GM21619 (cell line): ENCODE results near the gene CETN2.

Experiments
- ATAC-seq: cut with Tn5 transposase; IDR thresholded peaks from one replicate; pipeline ENCODE4 v1.9.1; 2021; ENCODE audit not compliant: unreplicated experiment

CETN2 gene

DNA sequence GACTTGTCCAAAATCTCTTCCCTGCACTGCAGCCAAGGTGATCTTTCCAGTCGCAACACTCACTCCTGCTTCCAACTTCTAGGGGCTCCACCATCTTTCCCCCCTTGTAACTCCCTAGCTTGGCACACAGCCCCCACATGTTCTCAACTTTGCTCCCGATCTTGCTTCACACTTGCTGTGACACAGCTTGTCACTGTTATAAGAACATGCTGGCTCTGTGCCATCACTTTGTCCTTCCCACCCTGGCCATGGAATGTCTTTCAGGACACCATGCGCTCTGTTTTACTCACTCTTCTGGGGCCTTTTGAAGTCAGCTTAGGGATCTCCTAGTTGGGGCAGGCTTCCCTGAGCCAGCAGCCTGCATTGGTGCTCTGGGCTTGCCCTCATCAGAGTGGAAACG lies 2.8 kb upstream of the CETN2 start:
- ATAC-seq: no peak

DNA sequence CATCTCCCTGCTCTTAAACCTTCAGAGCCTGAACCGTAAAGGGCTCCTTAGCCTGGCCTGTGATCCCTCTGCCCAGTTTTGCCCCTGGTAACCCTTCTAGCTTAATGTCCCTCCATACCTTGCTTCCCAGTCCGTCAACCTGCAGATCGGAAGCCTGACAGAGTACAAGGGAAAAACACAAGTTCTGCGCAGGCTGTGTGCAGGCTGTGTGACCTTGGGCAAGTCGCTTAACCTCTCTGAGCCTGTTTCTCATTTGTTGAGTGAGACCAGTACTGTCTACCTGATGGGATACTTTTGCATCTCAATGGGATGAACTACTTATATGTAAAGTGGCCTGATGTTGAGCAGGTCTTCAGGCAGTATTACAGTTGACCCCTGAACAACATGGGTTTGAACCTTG lies 2.0 kb upstream of the CETN2 start:
- ATAC-seq: no peak

DNA sequence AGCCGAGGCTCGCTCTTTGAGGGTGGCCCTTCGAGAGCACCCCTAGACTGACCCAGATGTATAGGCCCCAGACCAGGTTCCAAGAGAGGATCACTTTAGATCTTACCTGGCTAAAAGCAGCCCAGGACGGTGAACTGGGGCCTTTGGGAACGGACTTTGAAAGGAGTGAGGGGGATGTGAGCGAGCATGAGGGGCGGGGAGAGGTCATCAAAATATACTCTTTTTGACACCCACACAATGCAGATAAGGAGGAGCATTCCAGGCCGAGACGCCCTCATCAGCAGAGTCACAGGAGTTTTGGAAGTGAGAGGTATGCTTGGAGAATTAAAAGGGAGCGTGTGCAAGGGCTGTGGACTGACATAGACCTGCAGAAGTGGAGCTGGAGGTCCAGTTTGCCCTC lies 834 bp upstream of the CETN2 start:
- no peak for ATAC-seq

DNA sequence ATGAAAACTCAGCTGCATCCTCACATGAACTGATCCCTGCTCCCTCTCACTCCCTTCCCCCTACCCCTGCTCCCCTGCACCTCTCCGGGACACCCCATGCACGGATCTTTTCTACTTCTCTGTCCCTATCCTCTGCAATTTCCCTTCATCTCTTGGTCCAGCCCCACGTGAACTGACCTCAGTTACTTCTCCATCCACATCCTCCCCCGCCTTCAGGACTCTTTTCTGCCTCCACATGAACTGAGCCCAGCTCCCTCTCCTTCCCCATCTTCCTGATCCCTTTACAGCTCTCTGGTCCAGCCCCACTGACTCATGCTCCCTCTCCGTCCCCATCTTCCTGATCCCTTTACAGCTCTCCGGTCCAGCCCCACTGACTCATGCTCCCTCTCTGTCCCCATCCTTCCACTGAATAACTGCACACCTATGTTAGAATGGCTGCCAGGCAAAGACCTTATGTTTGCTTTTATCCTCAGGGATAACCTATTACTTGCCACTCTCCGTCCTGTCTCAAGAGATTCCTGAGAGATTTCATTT lies 5.6 kb downstream of the CETN2 start:
- no peak for ATAC-seq

DNA sequence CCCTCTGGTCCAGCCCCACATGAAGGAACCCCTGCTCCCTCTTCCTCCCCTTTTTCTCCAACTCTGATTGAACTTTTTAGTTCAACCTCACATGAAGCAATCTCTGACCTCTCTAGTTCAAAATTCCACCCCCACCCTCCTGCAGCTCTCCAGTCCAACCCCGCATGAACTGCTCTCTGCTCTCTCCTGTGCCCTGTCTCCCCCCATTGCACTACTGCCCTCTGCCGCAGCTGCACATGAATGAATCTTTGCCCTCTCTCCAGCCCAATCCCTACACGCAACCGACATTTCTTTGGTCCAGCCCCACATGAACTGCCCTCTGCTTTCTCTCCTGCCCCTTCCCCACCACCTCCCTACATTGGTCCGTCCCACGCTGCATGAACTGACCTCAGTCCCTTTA lies 6.9 kb downstream of the CETN2 start:
- ATAC-seq: no peak

DNA sequence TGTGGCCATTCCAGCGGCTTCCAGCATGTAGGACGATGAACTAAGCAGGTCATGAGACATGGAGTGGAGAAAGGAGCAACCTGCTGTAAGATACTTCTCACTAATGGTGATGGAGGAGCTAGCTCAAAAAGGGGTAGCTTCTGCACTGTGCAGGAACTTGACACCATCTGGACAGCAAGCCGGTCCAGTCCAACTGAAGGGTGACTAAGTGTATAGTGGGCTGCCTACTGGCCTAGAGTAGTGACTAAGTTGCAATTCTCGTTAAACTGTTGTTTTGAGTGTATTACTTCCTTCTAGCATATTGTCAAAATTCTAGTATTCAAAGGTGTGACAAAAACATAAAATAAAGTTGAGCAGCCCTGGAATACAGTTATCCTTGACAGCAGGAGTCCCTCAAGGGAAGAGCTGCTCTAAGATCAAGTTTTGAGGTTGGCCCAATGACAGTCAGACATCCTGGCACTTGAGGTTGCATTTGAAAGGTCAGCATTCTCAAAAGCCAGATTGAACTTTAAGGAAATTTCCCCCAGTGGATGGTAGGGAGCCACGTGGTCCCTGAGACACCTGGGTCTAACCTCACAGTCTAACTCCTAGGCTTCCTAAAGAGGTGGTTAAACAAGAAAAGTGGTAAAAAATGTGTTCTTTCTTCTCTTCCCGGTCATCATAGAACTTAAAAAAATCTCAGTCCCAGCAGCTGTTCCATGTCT lies 8.0 kb downstream of the CETN2 start:
- ATAC-seq: no peak

DNA sequence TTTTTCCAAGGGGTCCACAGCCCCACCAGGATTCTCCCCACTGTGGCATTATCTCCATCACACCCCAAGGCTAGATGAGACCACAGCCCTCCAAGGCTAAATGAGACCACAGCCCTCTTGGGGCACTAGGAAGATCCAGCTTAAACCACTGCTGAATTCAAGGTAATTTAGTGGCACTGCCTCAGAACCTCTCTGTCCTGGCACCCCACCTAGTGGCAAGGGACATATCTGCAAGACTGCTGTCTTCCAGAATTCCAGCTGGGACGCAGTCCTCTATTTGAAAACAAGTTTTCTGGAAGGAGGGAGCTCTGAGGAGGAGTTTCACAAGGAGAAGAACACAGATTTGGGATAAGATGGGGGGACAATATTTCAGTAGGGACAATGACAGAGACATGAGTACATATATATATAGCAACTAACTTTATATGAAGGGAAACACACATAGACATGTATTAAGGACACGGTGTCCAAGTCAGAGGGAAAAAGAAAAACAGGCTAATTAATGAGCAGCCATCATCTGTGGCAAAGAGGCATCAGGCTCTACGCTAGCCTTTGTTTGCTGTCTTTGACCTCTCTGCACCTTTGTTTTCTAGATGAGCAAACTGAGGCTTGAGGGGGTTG lies 9.3 kb downstream of the CETN2 start:
- ATAC-seq: no peak

DNA sequence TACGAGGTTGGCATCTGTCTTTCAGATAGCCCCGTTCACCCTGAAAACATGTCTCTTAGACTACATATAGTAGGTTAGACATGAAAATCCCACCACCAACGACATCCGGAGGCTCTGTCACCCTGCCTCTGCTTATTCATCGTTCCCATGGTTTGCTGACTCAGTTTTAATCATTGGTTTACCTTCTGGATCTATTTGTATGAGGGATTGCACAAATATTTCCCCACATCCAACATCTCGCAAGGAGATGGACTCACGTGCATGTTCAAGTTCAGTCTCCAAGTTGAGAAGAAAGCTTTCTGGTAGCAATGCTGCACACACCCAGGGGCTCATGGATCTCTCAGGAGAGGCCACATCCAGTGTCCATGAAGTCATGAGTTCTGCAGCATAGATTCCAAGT lies 10.8 kb downstream of the CETN2 start:
- ATAC-seq: no peak

DNA sequence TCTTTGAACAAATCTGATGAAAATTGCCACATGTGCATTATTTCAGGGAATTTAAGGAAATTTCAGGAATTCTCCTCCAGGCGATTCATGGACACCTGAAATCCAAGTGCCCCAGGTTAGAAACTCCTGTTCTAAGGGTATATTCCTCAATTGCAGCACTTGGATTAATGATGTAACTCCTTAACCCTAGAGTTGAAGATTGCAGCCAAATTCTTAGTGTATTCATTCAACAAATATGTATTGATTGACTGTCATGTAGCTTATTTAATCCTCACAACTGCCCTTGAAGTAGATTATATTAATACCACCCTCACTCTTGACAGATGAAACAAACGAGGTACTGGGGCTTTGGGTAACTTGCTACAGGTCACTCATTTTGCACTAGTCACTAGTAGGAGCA lies 11.3 kb downstream of the CETN2 start:
- no peak for ATAC-seq

DNA sequence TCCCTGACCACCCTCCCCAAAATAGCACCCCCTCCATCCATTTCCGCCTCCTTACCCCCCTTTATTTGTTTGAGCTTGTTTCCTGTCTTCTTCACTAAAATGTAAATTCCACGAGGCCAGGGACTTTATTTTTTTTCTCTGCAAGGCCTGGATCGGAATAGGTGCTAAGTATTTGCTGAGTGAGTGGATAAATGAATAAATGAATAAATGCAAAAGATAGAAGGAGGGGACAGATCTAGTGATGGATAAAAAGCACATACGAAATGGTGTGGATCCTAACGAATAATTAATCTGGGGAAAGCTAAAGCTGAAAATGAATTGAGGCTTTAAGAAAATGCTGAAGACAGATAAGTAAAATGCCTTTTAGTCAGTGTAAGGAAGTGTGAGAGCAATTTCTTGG lies 12.2 kb downstream of the CETN2 start:
- no peak for ATAC-seq

DNA sequence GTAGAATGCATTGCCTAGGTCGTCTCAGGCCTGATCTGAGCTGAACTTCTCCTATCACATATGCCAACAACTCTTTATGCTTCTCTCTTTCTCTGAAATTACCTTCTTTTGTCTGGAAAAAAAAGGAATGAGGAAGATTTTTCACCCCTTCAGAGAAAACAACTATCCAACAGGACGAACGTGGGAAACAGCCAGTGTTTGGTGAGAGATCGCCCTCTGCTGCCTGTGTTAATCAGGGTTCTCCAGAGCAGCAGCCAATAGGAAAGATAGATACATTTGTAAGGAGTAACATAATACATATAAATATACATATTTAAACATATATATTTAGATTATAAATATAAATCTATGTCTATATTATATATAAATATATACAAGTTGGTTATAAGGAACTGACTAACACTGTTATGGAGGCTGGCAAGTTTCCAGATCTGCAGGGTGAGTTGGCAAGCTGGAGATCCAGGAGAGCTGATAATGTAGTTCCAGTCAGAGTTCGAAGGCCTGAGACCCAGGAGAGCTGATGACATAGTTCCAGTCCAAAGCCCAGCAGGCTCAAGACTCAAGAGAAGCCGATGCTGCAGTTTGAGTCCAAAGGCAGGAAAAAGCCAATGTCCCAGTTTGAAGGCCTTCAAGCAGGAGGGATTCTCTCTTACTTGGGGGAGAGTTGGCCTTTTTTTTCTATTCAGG lies 13.3 kb downstream of the CETN2 start:
- no peak for ATAC-seq

DNA sequence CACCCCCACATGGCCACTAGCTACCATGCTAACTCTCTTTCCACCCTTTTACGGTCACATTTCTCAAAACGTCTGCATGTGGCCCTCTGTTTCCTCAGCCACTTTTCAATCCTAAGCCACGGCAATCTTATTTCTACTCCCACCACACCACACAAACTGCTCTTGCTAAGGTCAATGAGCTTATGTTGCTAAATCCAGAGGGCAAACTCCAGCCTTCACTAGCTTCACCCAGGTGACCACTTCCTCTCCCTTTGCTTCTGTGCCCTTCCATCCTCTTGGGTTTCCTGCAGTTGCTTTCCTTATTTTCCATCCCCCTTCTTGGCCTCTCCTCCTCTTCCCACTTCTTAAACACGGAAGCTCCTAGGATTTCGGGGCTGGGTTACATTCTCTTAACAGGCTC lies 16.5 kb downstream of the CETN2 start:
- no peak for ATAC-seq

DNA sequence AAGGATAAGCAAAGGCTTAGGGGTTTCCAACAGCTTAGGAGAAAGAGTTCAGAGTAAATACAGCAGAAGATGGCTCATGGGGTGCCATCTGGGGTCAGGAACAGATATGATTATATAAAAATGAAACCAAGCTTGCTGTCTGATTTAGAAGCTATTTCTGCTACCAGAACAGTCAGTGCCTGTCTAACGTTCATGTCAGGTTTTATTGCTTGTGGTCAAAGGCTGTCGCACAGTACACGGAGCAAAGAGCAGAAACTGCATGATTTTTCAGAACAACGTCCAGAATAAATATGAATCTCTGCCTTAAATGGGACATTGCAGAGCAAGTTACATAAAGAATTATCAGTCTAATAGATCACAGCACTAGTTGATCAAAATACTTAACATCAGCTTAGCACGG lies 17.4 kb downstream of the CETN2 start:
- no peak for ATAC-seq

DNA sequence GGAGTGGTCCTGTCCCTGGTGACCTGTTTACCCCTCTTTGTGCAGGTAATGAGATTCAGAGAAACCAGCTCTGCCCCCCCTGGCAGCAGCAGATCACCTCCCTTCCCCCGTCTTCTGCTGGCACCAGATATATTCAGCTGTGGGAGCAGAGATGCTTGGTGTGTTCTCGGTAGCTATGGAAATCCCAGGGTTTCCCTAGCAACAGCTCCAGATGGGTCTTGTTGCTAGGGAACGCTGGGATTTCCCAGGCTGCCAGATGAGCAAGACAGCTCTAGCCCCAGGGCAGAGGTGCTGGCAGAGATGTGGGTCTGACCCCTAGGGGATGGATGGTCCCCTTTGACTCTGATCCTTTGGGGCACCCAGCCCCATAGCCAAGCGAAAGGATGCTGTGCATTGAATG lies 20.2 kb downstream of the CETN2 start:
- no peak for ATAC-seq

DNA sequence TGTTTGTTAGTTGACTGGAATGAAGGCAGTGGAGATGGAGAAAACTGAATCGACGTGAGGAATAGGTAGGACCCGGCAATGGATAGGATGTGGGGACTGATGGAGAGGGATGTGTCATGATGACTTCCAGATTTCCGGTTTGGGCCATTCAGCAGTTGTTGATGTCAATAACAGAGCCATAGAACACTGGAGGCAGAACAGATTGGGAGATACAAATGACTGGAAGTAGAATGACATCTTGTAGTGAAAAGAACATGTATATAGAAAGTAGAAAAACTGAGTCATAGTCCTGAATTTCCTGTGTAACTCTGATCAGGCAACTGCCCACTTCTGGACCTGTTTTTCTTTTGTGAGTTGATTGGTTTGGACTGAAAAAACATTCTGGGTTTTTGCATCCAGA lies 24.5 kb downstream of the CETN2 start:
- ATAC-seq: no peak

DNA sequence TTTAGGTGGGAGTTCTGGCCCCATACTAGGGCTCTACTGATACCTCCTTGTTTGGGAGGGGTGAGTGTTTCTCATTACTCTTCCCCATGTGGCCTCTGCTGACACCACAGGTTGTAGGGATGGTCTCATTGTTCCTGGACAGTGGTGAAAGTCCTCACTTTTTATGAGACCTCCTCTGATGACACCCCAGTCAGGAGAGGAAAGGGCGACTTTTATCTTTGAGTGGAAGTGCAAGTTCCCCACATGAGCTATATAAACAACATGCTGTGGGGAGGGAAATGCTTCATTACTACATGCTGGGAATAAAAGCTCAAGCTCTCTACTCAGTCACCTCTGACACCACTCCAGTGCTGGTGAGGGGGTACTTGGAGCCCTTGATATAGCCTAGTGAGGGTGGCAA lies 31.6 kb downstream of the CETN2 start:
- no peak for ATAC-seq

DNA sequence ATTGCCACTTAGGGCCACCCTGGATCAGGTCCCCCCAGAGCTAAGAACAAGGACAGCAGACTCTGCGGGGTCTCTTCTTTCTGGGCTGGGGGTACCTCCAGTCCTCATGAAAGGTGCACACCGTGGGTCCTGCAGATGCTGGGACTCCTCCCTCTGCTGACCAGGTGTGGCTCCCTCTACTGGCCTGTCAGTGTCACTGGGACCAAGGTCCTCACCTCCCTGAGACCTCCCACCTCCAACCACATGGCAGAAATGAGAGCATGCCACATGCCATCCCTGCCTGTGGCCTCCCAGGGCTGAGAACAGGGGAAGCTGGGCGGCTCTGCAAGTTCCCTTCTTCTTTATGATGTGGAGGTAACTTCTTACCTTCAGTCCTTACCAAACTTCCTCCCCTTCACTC lies 43.5 kb downstream of the CETN2 start:
- ATAC-seq: peak; percentile 74
